ENCODE measurements around the gene POLN.

Gene POLN

DNA sequence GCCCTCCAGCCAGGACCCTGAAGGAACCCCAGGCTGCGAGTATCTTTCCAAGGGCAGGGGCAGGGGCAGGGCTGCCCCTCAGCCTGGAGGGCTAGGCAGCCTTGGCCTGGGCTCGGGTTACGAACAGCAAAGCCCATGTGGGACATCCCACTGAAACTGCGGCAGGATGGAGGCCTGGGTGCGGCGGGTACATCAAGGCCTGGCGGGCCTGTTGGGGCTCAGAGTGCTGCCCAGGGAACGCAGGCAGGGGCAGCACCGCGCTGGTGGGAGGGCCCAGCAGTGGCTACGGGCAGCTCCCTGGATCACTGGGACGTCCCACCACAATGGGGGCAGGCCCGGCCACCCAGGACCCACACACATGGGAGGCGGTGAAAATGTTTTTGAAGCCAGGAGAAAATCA is 171.9 kb downstream of the POLN start:
- H3K4me1 Mint-ChIP-seq (ENCODE audit: low read depth): no peaks in the 10 kb centered on the region
- H3K27ac Mint-ChIP-seq: no peak overlapping the region
- H3K27me3 Mint-ChIP-seq: peaks cover 3% of the 10 kb centered on the region
- H3K9me3 Mint-ChIP-seq: no peaks in the 10 kb centered on the region
- no peak overlapping the region for H3K4me3 Mint-ChIP-seq
- no peaks in the 10 kb centered on the region for H3K36me3 Mint-ChIP-seq (ENCODE audit: low read depth)
- intact Hi-C loops (cut with micrococcal nuclease): no loop called here

DNA sequence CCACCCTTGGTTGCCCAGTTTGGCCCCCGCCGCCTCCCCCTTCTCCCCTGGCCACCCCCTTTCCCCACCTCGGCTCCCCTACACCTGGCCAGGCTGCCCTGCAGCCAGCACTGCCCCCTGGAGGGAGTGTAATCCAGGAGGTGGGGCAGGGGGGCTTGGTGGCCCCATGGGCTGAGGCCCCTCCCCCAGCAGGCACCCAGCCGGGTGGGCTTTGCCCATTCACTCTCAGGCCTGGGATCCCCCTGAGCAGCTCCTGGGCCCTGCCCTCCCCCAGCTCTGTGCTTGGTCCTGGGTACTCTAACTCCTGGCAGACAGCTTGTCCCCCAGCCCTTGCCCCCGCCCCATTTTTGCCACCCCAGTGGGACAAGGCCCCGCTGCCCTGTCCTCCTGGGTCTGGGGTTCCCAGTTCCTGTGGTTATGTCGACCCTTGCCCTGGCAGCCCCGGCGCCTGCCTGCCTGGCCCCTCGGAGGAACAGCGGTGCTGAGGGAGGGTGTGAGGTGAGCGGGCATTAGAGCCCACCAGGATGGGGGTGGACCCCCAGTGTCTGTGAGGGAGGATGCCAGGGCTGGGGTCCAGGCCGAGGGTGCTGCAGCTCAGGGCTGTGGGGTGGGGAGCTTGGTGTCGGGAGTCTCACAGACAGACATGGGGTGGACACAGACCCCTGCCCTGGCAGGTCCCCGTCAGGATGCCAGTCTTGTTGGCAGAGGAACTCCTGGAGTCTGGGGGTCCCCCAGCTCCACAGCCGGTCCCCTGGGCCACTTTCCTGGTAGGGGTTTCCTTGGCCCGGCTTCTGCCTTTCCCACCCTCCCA is 172.6 kb downstream of the POLN start:
- H3K27me3 Mint-ChIP-seq: peaks cover 6% of the 10 kb centered on the region
- intact Hi-C loops (cut with micrococcal nuclease): no loop called here
- peaks cover 5% of the 10 kb centered on the region for H3K36me3 Mint-ChIP-seq (ENCODE audit: low read depth)

DNA sequence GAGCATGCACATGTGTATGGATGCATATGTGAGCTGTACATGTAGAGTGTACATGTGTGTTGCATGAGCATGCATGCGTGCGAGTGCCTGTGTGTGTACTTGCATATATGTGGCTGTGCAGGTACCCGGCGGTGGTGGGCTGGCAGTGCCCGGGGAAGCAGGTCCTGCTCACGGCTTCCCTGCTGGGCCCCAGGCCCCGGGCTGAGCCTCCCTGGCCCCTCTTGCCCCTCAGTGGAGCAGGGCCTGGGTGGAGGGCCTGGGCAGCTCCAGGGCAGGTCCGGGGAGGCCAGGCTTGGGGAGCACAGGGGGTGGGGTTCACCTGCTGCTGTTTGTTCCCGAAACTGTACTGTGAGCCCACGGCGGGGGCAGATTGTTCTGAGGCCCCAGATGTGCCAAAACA is 173.4 kb downstream of the POLN start:
- H3K36me3 Mint-ChIP-seq (ENCODE audit: low read depth): peaks cover 5% of the 10 kb centered on the region
- intact Hi-C loops (cut with micrococcal nuclease): no loop called here
- peaks cover 6% of the 10 kb centered on the region for H3K27me3 Mint-ChIP-seq
- H3K27ac Mint-ChIP-seq: no peak overlapping the region
- no peak overlapping the region for H3K4me3 Mint-ChIP-seq
- H3K9me3 Mint-ChIP-seq: no peaks in the 10 kb centered on the region
- no peaks in the 10 kb centered on the region for H3K4me1 Mint-ChIP-seq (ENCODE audit: low read depth)

More for the DNA sequence above, 172.6 kb downstream of the POLN start:
- Mint-ChIP-seq H3K27ac (no peak overlapping the region), H3K9me3 (no peaks in the 10 kb centered on the region), H3K4me3 (no peak overlapping the region), H3K4me1 (ENCODE audit: low read depth) (no peaks in the 10 kb centered on the region)

DNA sequence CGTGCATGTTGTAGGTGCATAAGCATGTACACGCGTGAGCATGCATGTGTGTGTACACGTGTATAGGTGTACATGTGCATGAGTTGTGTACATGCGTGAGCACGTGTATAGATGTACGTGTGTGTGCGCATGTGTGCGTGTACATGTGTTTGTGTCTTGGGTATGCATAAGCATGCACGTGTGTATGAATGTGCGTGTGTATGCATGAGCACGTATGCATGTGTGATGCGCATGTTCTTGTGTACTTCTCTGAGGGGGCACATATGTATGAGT is 173.8 kb downstream of the POLN start:
- Mint-ChIP-seq H3K27ac (no peak overlapping the region), H3K36me3 (ENCODE audit: low read depth) (peaks cover 5% of the 10 kb centered on the region), H3K4me3 (no peak overlapping the region), H3K27me3 (peaks cover 6% of the 10 kb centered on the region), H3K4me1 (ENCODE audit: low read depth) (no peaks in the 10 kb centered on the region), H3K9me3 (no peaks in the 10 kb centered on the region)
- intact Hi-C loops (cut with micrococcal nuclease): no loop called here

DNA sequence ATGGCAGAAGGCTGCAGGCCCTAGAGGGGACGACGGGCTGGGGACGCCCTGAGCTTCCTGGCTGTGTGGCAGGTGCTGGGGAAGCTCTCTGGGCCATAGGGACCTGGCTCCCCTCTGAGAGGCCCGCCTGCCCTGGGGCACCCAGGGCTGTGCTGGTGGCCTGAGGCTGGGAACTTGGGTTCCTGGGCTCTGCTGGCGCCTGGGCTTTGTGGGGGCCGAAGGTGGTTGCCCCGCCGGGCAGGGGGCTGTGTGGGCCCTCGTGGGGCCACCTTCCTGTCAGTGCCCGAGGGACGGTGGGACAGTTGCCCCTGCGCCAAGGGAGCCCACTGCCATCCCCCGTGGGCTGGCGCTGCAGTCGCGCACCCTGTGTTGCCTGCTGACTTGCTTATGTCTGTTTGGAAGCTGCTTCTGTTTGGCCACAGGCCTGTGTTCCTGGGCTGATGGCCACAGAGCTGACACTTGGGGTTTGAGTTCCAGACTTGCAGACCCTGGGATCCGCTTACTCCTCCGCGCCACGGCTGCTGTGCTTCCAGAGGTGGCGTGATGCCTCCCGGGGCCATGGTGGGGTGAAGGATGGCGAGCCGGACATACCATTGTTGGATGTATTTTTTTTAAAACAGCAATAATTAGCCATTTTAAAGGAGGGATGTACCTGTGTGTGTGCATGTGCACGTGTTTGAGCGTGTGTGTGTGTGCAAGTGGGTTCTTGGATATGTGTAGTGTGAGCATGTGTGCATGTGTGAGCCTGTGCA is 174.3 kb downstream of the POLN start:
- Mint-ChIP-seq H3K36me3 (ENCODE audit: low read depth) (peaks cover 5% of the 10 kb centered on the region), H3K4me1 (ENCODE audit: low read depth) (no peaks in the 10 kb centered on the region), H3K9me3 (no peaks in the 10 kb centered on the region), H3K27ac (no peak overlapping the region), H3K27me3 (peaks cover 6% of the 10 kb centered on the region), H3K4me3 (no peak overlapping the region)
- intact Hi-C loops (cut with micrococcal nuclease): no loop called here

DNA sequence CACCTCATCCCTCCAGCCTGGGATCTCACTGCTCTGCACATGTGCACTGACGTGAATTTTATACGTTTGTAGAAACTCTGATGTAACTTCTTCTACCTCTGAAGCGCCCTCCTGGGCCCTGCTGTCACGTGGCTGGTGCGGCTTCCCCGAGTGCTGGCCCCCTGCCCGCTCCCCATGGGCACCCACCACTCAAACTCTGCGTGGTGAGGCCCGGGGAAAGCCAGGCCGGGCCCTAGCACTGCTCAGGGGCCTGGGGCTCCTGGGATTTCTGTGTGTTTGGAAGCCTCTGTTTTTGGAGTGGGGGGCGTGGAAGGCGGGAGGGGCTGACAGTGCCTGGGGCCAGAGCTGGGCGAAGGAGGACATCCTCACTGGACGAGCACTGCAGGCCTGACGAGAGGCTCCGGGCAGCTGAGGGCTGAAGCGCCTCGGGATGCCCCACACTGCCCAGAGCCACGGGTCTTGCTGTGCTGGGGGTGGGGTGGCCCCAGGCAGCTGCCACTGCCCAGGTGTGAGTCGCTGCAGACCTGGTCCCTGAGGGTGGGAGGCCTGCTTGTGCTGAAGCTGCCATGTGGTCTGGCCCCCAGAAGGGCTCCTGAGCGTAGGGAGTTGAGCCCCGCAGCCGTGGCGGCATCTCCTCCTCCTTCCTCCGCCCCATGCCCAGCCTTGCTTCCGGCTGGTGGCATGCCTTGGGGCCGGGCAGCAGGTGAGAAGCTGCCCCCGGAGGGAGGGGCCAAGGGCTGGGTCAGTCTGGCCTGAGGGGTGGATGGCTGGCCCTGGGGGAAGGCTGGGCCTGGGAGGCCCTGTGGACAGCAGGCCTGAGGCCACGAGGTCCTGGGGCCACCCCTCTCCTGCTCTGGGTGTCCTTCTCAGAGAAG is 175.1 kb downstream of the POLN start:
- Mint-ChIP-seq H3K9me3 (no peaks in the 10 kb centered on the region), H3K4me1 (ENCODE audit: low read depth) (no peaks in the 10 kb centered on the region), H3K4me3 (no peak overlapping the region), H3K27ac (no peak overlapping the region), H3K36me3 (ENCODE audit: low read depth) (peaks cover 5% of the 10 kb centered on the region), H3K27me3 (peaks cover 12% of the 10 kb centered on the region)
- intact Hi-C loops (cut with micrococcal nuclease): no loop called here

DNA sequence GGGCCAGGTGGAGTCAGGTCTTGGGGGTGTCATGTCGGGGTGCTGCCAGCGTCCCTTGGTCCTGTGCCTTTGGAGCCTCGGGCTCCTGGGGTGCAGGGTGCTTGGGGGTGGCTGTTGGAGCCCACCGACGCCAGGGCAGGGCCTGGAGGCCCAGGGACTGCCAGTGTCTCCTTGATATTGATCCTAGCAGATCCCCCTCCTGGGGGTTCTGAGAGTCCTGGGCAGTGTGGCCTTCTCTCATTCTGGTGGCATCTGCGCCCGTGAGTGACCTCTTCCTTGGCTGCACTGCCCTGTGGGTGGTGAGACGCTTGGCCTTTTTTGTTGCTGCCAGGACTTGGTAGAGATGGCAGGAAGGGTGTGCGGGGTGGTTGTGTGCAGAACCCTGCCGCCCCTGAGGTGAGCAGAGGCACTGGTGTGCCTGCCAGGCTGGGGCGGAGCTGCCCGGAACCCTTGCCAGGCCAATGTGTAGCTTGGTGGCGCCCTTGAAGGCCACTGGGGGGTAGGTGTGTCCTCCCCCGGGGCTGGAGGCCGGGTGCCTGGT is 175.8 kb downstream of the POLN start:
- no peak overlapping the region for H3K27ac Mint-ChIP-seq
- no peaks in the 10 kb centered on the region for H3K9me3 Mint-ChIP-seq
- no peaks in the 10 kb centered on the region for H3K4me1 Mint-ChIP-seq (ENCODE audit: low read depth)
- H3K27me3 Mint-ChIP-seq: peaks cover 19% of the 10 kb centered on the region
- intact Hi-C loops (cut with micrococcal nuclease): no loop called here
- peaks cover 5% of the 10 kb centered on the region for H3K36me3 Mint-ChIP-seq (ENCODE audit: low read depth)
- no peak overlapping the region for H3K4me3 Mint-ChIP-seq

DNA sequence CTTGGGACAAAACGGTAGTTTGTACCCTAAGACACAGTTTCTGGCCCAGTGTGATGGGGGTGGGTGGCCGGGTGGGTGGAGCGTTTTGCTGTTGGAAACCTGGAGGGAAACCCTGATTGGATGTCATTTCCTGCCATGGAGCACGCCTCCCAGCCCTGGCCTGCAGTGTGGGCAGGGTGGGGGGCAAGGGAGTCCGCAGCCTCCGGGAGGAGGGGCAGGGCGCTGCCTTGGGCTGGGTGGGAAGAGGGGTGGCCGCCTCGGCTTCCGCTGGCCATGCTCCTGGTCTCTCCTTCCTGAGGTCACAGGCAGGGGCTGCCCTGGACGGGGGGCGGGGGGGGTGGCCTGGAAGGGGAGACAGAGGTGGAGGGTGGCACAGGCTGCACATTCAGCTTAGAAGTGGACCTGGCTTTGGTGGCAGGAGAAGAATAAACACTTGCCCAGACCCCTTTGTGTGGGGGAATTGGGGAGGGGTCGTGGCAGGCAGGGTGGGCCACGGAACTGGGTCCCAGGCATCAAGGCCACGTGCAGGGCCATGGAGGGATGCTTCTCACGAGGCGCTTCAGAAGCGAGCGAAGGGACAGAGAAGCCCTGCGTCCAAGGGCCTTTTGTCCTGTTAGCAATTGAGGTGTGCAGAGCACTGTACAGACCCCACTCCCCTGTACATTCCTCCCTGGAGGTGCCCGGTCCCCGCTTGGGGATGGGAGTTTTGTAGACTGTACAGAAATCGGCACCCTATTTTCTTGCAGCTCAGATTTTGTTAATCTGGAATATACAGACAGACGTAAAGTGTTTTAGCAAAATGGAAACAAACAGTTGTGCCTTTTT is 176.6 kb downstream of the POLN start:
- Mint-ChIP-seq H3K27me3 (peaks cover 22% of the 10 kb centered on the region), H3K27ac (no peak overlapping the region), H3K4me1 (ENCODE audit: low read depth) (no peaks in the 10 kb centered on the region), H3K36me3 (ENCODE audit: low read depth) (peaks cover 5% of the 10 kb centered on the region), H3K9me3 (no peaks in the 10 kb centered on the region), H3K4me3 (no peak overlapping the region)
- intact Hi-C loops (cut with micrococcal nuclease): no loop called here

DNA sequence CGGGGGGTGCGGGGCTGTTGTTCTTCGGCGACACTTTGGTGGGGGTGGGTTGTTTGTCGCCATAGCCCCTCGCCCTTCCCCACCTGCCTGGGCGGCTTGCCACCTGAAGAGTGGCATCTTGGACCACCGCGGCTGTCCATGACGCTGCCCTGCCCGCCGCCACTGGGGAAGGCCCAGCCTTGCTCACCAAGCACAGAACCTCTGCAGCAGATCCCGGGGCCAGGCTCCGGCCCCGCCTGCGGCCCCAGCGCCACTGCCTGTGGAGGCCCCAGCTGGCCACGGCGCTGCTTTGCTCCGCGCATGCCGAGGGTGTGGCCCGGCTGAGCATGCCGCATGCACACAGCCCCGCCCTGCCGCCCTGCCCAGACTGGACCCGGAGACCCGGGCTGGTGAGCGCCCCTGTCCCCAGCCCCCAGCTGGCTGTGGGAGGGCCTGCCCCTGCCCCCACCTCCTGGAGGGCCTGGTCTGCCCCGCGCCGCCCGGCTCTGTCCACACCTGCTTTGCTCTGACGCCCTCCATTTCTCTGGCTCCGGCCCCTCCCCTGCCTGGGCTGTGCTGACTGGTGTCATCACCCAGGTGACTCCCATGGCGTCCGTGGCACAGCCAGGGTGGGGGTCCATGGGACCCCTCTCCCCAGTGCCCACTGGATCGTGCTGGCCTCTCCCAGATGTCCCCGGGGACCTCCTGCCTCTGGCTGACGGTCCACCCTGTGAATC is 177.5 kb downstream of the POLN start:
- Mint-ChIP-seq H3K4me1 (ENCODE audit: low read depth) (no peaks in the 10 kb centered on the region), H3K27me3 (peaks cover 24% of the 10 kb centered on the region), H3K27ac (no peak overlapping the region), H3K4me3 (no peak overlapping the region), H3K36me3 (ENCODE audit: low read depth) (peaks cover 5% of the 10 kb centered on the region), H3K9me3 (no peaks in the 10 kb centered on the region)
- intact Hi-C loops (cut with micrococcal nuclease): no loop called here

DNA sequence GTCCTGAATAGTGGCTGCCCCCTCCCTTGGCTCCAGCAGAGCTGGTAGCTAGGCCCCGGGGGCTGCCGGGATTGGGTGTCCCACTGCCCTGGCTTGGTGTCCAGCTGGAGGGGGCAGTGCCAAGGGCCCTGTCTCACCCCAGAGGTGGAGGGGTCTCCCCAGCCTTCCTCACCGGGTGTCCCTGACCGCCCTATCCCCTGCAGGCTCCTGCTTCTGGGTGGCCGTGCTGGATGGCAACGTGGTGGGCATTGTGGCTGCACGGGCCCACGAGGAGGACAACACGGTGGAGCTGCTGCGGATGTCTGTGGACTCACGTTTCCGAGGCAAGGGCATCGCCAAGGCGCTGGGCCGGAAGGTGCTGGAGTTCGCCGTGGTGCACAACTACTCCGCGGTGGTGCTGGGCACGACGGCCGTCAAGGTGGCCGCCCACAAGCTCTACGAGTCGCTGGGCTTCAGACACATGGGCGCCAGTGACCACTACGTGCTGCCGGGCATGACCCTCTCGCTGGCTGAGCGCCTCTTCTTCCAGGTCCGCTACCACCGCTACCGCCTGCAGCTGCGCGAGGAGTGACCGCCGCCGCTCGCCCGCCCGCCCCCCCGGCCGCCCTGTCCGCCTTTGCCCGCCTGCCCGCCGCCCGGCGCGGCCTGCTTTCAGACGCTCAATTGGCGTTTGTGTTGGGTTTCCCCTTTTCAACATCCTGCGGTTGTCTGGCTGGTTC is 178.2 kb downstream of the POLN start:
- H3K4me3 Mint-ChIP-seq: no peak overlapping the region
- H3K36me3 Mint-ChIP-seq (ENCODE audit: low read depth): peaks cover 5% of the 10 kb centered on the region
- intact Hi-C loops (cut with micrococcal nuclease): no loop called here
- no peaks in the 10 kb centered on the region for H3K4me1 Mint-ChIP-seq (ENCODE audit: low read depth)
- H3K27me3 Mint-ChIP-seq: peaks cover 24% of the 10 kb centered on the region
- H3K27ac Mint-ChIP-seq: no peak overlapping the region
- H3K9me3 Mint-ChIP-seq: no peaks in the 10 kb centered on the region

DNA sequence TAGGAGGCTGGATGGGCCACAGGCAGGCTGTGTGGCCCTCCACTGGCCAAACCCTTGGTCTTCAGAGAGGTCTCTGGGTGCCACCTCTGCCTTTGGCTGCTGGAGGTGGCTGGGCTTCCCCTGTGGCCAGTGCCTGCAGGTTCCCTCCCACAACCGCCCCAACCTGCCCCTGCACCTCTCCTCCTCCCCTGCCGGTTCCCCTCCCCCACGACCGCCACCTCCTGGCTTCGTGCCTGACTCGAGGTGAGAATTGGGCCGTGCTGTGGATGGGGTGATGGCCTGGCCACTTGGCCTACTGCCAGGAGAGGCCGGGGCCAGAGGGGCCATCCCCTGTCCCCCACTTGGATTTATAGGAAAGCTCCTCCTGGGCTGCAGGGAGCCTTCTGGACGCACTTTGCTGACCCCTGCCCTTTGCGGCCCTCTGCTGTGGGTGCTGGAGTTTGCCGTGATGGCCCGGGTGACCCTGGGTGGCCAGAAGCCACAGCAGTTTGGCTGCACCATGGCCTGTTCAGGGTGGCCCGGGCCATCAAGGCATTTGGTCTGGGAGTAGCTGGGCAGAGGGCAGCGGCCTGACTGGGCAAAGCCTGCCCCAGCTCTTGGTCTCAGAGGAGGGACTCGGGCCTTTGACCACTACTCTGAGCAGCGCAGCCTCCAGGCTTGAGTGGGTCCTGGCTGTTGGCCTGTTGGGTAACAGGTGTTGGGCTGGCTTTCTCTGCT is 179.0 kb downstream of the POLN start:
- H3K9me3 Mint-ChIP-seq: no peaks in the 10 kb centered on the region
- H3K4me3 Mint-ChIP-seq: no peak overlapping the region
- peaks cover 5% of the 10 kb centered on the region for H3K36me3 Mint-ChIP-seq (ENCODE audit: low read depth)
- no peaks in the 10 kb centered on the region for H3K4me1 Mint-ChIP-seq (ENCODE audit: low read depth)
- peaks cover 28% of the 10 kb centered on the region for H3K27me3 Mint-ChIP-seq
- intact Hi-C loops (cut with micrococcal nuclease): no loop called here
- no peak overlapping the region for H3K27ac Mint-ChIP-seq
